MG63 (cell line): ENCODE measurements around the gene ZNF205. TPM values are rescaled to one million over a fixed set of nuclear protein-coding genes. Genes with fewer than 3 reads are reported as not detected.
"Not testable (repeated sequence)": the region's sequence is repeated elsewhere in the genome, so short reads cannot be mapped to it uniquely, and the experiment has no call there.

Experiments
- DNase-seq: peaks from one replicate; pipeline ENCODE4 v3.0.0-alpha.2; 2020
- H3K27me3 ChIP-seq: fragments of 250-450 bp; sonication (Bioruptor Pico); 2 replicates; pipeline ENCODE4 v1.5.1; 2020; ENCODE audit warnings: mild to moderate bottlenecking, moderate library complexity
- H3K36me3 ChIP-seq: fragments of 250-450 bp; sonication (Bioruptor Pico); 2 replicates; pipeline ENCODE4 v1.5.1; 2020; ENCODE audit warnings: mild to moderate bottlenecking, moderate library complexity
- H3K4me3 ChIP-seq: fragments of 250-450 bp; sonication (Bioruptor Pico); 2 replicates; pipeline ENCODE4 v1.5.1; 2020; ENCODE audit warnings: mild to moderate bottlenecking, moderate library complexity
- H3K9me3 ChIP-seq: fragments of 250-450 bp; sonication (Bioruptor Pico); 2 replicates; pipeline ENCODE4 v1.5.1; 2020; ENCODE audit warnings: mild to moderate bottlenecking, moderate library complexity
- total RNA-seq: library from RNA; depleted of rRNA; stranded (reverse); fragments of >200 nt; shearing (Covaris generic); gene quantifications from 2 replicates; pipeline ENCODE4 v1.2.3, GENCODE V29; 2014; ENCODE audit warnings: low replicate concordance

The ZNF205 gene
- total RNA-seq, 1 experiment from 2014 or later, result 22.6 TPM

DNA sequence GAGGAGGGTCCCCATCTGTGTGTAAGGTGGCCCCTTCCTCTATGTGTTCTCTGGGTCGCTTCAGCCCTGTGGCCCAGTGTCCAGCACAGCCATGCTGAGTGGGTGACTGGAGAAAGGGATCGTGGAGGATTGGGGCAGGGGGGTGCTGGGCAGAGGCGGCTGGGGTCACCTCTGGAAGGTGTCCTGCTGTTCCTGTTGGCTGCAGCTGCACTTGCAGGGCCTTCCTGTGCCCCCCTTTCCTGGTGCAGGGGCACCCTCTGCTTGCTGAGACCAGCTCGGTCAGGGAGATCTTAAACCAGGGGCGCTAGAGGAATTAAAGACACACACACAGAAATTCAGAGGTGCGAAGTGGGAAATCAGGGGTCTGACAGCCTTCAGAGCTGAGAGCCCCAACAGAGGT is 35.8 kb upstream of the ZNF205 start:
- peaks cover 33% of the 10 kb centered on the region for H3K27me3 ChIP-seq
- no peak overlapping the region for H3K4me3 ChIP-seq
- no peaks in the 10 kb centered on the region for H3K9me3 ChIP-seq
- H3K36me3 ChIP-seq, result no peaks in the 10 kb centered on the region
- DNase-seq, result no peak

DNA sequence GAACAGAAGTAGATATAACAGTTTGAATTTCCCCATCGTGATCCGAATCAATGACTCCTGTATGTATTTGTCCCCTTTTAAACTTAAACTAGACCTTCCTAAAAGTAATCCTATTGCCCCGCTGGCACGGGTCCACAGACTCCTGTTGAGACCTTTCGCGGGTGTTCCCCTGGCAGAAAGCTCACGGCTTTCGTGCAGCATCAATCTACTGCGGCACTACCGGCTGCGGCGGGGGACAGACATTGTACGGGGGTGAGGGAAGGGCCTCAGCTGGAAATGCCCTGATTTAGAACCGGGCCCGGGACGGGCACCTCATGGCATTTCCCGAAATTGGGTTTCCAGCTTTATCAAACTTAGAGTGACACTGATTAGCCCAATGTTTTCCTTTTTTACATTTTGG is 32.4 kb upstream of the ZNF205 start:
- no peak overlapping the region for H3K4me3 ChIP-seq
- H3K27me3 ChIP-seq, result peaks cover 29% of the 10 kb centered on the region
- no peaks in the 10 kb centered on the region for H3K9me3 ChIP-seq
- no peaks in the 10 kb centered on the region for H3K36me3 ChIP-seq
- no peak for DNase-seq

DNA sequence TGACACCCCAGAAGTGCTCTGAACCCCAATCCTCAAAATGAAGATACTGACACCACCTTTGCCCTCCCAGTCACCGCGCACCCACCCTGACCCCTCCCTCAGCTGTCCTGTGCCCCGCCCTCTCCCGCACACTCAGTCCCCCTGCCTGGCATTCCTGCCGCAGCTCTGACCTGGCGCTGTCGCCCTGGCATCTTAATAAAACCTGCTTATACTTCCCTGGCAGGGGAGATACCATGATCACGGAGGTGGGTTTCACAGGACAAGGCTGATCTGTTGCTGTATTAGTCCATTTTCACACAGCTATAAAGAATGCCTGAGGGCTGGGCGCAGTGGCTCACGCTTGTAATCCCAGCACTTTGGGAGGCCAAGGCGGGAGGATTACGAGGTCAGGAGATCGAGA is 30.4 kb upstream of the ZNF205 start:
- H3K4me3 ChIP-seq, DNase-seq, H3K9me3 ChIP-seq, H3K36me3 ChIP-seq: not testable (repeated sequence)
- H3K27me3 ChIP-seq, result peaks cover 25% of the 10 kb centered on the region

DNA sequence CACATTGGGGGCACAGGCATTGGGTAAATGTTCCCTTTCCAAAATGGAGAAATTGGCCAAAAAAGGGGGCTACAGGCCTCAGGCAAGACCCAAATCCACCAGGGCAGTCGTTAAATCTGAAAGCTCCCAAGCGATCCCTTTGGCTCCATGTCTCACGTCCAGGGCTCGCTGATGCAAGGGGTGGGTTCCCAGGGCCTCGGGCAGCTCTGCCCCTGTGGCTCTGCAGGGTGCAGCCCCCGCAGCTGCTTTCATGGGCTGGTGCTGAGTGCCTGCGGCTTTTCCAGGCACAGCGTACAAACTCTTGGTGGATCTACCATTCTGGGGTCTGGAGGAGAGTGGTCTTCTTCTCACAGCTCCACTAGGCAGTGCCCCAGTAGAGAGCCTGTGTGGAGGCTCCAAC is 29.0 kb upstream of the ZNF205 start:
- H3K27me3 ChIP-seq, result peaks cover 18% of the 10 kb centered on the region
- not testable (repeated sequence) for H3K36me3 ChIP-seq, H3K4me3 ChIP-seq, H3K9me3 ChIP-seq, DNase-seq

DNA sequence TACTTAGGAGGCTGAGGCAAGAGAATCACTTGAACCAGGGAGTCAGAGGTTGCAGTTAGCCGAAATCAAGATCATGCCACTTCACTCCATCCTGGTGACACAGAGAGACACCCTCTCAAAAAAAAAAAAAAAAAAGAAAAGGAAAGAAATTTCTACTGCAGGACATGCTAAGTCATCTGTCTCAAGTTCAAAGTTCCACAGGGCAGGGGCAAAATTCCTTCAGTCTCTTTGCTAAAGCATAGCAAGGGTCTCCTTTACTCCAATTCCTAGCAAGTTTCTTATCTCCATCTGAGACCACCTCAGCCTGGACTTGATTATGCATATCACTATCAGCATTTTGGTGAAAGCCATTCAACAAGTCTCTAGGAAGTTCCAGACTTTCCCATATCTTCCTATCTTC is 27.9 kb upstream of the ZNF205 start:
- DNase-seq, result no peak
- Histone ChIP-seq H3K27me3 (peaks cover 12% of the 10 kb centered on the region), H3K36me3 (no peaks in the 10 kb centered on the region), H3K9me3 (no peaks in the 10 kb centered on the region), H3K4me3 (no peak overlapping the region)

DNA sequence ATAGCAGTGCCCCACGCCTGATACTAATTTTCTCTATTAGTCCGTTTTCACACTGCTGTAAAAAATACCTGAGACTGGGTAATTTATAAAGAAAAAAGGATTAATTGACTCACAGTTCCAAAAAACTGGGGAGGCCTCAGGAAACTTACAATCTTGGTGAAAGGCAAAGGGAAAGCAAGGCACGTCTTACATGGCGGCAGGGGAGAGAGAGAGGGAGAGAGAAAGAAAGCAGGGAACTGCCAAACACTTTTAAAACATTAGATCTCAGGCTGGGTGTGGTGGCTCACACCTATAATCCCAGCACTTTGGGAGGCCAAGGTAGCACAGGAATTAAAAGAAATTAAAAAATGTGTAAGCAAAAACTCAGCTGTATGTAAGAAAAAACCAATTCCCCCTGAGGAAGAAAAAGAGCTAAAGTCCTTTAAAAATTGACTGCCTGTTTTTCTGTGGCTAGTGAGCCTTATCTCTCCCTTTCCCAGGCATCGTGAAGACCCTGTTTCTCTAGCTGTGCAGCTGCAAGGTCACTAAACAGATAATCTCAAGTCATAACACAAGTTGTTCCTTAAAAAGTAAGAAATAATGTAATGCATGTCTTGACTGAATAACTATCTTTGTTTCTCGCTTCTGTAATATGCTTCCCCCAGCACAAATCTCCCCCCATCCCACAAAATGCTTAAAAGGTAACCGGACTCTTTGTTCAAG is 27.3 kb upstream of the ZNF205 start:
- no peak for DNase-seq
- Histone ChIP-seq H3K27me3 (peaks cover 6% of the 10 kb centered on the region), H3K9me3 (no peaks in the 10 kb centered on the region), H3K4me3 (no peak overlapping the region), H3K36me3 (no peaks in the 10 kb centered on the region)

DNA sequence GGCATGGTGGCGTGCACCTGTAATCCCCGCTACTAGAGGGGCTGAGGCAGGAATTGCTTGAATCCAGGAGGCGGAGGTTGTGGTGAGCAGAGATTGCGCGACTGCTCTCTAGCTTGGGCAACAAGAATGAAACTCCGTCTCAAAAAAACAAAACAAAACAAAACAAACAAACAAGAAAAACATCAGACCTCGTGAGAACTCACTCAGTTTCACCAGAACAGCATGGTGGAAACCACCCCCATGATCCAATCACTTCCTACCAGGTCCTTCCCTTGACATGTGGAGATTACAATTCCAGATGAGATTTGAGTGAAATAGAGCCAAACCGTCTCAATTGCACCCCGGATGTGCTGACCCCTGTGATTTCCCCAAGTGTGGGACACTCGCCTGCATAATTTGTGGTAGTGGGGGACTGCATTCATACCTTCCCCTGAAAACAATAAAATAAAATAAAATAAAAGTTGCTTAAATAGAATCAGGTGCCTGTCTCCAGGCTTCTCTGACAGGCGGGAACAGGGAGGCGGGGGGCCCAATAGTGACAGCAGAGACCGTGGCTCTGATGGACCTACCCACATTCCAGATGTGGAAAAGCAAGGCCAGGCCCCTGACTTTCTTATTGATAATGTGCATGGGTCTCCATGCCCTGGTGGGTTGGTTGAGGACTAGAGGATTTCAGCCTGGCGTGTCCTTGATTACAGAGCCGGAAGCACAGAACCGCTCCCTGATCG is 26.4 kb upstream of the ZNF205 start:
- Histone ChIP-seq H3K27me3 (no peaks in the 10 kb centered on the region), H3K4me3 (no peak overlapping the region), H3K36me3 (no peaks in the 10 kb centered on the region), H3K9me3 (no peaks in the 10 kb centered on the region)
- no peak for DNase-seq

DNA sequence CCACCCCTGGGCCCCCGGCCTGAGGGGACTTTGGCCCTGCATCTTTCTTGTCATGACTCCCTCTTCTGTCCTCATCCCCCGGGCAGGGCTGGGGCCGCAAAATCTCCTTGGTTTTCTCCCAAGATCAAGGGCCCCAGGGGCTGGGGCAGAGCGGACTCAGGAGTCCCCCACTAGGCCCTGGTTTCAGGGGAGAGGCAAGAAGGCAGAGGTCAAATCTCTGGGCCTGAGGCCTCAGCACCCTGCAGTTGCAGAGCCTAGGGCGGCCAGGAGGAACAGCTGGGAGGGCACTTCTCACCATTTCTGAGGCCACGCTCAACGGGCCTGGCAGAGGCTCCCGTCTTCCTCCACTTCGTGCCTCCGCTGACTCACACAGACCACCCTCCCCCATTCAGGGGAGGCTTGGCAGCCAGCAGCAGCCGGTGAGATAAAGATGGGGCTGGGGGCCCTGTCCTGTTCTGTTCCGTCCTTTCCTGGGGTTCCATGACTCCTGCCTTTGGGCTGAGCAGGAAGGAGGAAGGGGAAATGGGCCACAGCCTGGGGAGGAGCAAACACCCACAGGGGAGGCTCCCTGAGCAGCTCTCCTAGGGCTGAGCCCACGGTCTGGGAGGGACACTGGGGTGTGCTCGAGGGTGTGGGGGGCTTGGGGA is 25.7 kb upstream of the ZNF205 start:
- H3K27me3 ChIP-seq, result no peaks in the 10 kb centered on the region
- DNase-seq, result no peak
- H3K36me3 ChIP-seq, result no peaks in the 10 kb centered on the region
- H3K4me3 ChIP-seq, result no peak overlapping the region
- no peaks in the 10 kb centered on the region for H3K9me3 ChIP-seq

DNA sequence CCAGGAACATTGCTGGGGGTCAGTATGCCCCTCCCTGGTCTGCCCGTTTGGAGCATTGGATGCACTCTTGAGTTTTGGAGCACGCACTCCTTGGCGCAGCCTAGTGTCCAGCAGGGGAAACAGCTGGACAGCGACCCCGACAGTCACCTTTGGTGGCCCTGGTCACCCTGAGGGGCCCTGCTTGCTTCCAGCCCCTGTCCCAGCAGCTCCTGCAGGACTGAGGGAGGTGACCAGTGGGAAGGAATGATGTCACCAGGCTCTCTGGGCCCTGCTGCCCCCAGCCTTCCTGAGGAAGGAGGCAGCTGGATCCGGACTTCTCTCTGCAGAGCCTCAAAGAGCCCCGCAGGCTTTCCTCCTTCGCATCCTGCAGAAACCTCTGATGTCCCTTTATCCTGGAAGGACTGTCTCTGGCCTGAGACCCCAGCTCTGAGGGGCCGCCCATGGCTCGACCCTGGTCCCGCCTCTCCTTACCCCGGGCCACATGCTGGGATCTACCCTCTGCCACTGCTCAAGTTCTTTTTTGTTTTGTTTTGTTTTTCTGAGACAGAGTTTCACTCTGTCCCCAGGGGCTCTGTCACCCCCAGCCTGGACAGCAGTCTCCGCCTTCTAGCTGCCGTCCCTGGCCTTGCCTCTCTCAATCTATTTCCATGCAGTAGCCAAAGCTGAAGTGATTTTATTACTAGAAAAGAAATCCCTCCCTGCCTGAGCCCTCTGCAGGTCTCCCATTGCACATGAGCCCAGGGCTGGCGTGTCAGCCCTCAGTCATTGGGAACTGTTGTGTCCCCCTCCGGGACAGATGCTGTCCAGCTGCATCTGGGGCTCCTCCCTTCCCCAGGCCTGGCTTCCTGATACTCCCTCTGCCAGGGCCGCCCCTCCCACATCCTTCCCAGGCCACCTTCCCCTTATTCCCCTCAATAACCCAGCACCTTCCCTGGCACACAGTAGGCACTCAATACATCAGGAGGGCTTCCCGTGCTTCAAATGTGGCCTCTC is 24.8 kb upstream of the ZNF205 start:
- Histone ChIP-seq H3K36me3 (no peaks in the 10 kb centered on the region), H3K4me3 (no peak overlapping the region), H3K27me3 (no peaks in the 10 kb centered on the region; the same call in 1 of the 2 replicates), H3K9me3 (no peaks in the 10 kb centered on the region)
- DNase-seq, result no peak

DNA sequence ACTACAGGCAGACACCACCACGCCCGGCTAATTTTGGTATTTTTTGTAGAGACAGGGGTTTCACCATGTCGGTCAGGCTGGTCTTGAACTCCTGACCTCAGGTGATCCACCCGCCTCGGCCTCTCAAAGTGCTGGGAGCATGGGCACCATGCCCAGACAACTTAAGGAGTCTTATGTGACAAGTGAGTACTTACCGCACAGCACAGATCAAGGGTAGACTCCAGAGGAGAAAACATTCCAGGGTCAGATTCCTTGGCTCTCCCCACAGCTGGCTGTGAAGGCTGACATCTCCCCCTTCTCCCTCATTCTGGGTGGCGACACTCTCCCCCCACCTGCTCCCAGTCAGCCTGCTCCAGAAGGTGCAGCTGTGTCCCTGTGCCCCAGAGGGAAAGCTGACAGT is 23.9 kb upstream of the ZNF205 start:
- H3K27me3 ChIP-seq, result no peaks in the 10 kb centered on the region; the same call in 1 of the 2 replicates
- H3K36me3 ChIP-seq, result no peaks in the 10 kb centered on the region
- H3K9me3 ChIP-seq, result no peaks in the 10 kb centered on the region
- no peak for DNase-seq
- H3K4me3 ChIP-seq, result no peak overlapping the region

DNA sequence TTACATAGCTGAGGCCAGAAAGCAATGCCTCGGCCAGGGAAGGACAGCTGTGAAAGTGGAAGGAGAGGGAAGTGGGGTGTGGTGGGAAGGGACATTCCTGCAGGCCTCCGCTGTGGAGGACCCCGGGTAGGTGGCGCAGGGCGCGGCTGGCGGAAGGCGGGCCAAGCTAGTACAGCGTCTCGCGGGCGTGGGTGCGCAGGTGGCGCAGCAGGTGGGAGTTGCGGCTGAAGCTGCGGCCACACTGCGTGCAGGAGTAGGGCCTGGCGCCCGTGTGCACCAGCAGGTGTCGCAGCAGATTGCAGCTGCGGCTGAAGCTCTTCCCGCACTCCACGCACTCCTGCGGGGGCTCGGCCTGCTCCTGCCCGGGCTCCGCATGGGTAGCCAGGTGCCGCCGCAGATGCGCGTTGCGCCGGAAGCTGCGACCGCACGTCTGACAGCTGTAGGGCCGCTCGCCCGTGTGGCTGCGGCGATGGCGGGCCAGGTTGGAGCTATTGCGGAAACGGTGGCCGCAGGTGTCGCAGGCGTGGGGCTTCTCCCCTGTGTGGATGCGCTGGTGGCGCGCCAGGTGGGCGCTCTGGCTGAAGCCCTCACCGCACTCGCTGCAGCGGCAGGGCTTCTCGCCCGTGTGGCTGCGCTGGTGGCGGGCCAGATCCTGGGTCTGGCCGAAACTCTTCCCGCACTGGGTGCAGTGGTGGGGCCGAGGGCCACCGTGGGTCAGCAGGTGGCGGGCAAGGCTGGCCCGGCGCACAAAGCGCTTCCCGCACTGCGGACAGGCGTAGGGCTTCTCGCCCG is 23.3 kb upstream of the ZNF205 start:
- Histone ChIP-seq H3K9me3 (no peaks in the 10 kb centered on the region), H3K4me3 (no peak overlapping the region), H3K27me3 (no peaks in the 10 kb centered on the region; the same call in 1 of the 2 replicates), H3K36me3 (no peaks in the 10 kb centered on the region)
- DNase-seq, result no peak

DNA sequence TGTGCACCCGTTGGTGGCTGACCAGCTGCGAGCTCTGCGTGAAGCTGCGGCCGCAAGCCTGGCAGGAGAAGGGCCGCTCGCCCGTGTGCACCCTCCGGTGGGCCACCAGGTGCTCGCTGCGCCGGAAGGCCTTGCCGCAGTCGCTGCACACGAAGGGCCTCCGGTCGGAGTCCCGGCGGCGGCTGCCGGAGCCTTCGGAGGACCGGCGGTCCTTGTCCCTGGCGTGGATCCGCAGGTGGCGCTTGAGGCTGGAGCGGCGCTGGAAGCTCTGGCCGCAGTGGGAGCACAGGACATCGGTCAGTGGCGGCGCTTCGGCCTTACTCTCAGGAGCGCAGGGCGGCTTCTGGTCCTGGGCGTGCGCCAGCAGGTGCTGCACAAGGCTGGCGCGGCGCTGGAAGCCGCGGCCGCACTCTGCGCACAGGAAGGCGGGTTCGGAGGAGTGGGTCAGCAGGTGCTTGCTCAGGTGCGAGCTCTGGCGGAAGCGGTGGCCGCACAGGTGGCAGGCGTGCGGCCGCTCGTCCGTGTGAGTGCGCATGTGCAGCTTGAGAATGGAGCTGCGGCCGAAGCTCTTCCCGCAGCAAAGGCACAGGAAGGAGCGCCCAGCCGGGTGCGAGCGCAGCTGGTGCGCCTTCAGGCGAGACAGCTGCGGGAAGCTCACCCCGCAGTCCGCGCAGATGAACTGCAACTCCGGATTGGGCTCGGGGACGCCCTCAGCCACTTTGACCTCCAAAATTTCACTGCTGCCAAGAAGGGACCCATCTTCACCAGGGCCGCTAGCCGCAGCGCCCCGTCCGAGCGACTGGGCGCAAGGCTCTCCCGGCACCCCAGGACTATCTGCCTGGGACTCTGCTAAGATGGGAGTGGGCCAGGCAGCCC is 22.4 kb upstream of the ZNF205 start:
- Histone ChIP-seq H3K9me3 (no peaks in the 10 kb centered on the region), H3K27me3 (no peaks in the 10 kb centered on the region; the same call in 1 of the 2 replicates), H3K4me3 (no peak overlapping the region), H3K36me3 (no peaks in the 10 kb centered on the region)
- DNase-seq, result no peak

DNA sequence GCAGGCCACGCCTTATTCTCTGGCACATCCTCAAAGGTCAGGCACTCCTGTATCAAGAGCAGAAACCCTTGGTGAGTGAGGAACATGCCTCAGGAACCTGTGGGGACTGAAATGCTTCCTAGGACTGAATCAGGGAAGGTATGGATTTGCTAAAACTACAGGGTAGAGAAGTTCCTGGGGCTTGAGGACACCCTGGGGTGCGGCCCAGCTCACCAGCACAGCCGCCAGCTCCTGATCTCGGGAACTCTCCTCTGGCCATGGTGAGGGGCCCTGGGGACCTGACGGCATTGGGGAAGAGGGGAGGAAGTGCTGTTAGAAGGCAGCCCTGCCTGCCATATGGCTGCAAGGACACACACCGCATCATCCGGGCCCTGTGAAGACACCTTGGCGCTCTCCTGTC is 20.8 kb upstream of the ZNF205 start:
- Histone ChIP-seq H3K9me3 (no peaks in the 10 kb centered on the region), H3K27me3 (no peaks in the 10 kb centered on the region; the same call in 1 of the 2 replicates), H3K36me3 (no peaks in the 10 kb centered on the region), H3K4me3 (no peak overlapping the region)
- no peak for DNase-seq

DNA sequence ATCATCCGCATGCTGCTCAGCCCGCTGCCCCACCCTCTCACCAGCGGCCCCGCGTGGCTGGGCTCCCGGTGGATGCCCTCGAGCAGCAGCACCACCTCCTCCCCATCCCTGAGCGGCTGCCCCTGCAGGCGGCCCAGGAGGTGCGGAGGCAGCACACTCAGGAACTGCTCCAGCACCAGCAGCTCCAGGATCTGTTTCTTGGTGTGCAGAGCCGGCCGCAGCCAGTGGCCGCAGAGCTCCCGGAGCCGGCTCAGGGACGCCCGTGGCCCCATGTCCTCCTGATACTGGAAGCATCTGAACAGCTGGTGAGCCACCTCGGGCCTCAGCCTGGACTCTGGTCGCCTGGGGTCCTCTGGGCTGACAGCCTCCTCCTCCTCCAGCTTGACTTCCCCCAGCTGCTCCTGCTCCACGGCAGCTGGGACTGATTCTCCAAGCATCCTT is 19.9 kb upstream of the ZNF205 start:
- H3K4me3 ChIP-seq, result no peak overlapping the region
- H3K36me3 ChIP-seq, result no peaks in the 10 kb centered on the region
- H3K9me3 ChIP-seq, result no peaks in the 10 kb centered on the region
- no peak for DNase-seq
- H3K27me3 ChIP-seq, result no peaks in the 10 kb centered on the region; the same call in 1 of the 2 replicates
